ENCODE data around the gene TBC1D22A. TPM values are rescaled to one million over a fixed set of nuclear protein-coding genes. Genes with fewer than 3 reads are reported as not detected.
A peak's percentile ranks its signal among the peaks of the same experiment; 100 is the strongest.

Gene TBC1D22A
- total and polyA plus RNA-seq, 2 donors from 2014 or later: 24.6 to 39.4 TPM

GRCh38 chr22:46936378-46936903 is 174.0 kb downstream of the TBC1D22A start:
- Histone ChIP-seq H3K27ac (ENCODE audit: low read depth in 2 of 2, low read length in 2 of 2) (peak overlapping the region; percentile 56 to 90), H3K4me1 (ENCODE audit: control insufficient read depth in 2 of 3, insufficient read depth in 2 of 3, low read depth in 1 of 3, low read length in 3 of 3) (peaks cover 0 to 14% (median 6%) of the 10 kb centered on the region in 3 donors), H3K4me3 (ENCODE audit: low read length in 3 of 3) (no peak overlapping the region), H3K36me3 (ENCODE audit: control insufficient read depth in 2 of 3, insufficient read depth in 3 of 3, low read length in 3 of 3) (peaks cover 0 to 3% (median 0%) of the 10 kb centered on the region in 3 donors), H3K27me3 (ENCODE audit: control insufficient read depth, insufficient read depth, low read length) (no peaks in the 10 kb centered on the region), H3K9ac (ENCODE audit: low read length in 3 of 3) (no peak overlapping the region), H3K9me3 (ENCODE audit: control insufficient read depth in 2 of 3, insufficient read depth in 1 of 3, low read length in 3 of 3) (no peaks in the 10 kb centered on the region)
- intact Hi-C loops (cut with DNase I): no loop called here
- DNase-seq: peak in 3 of 5 donors; percentile 47 to 62 (median 61)
- no peak for FAIRE-seq
- no peak for TF ChIP-seq CTCF (IDR thresholded peaks at IDR 0.05; ENCODE audit: borderline replicate concordance, extremely low read depth, insufficient read depth)

GRCh38 chr22:46937185-46937584 is 174.7 kb downstream of the TBC1D22A start:
- H3K4me3 ChIP-seq (ENCODE audit: low read length in 3 of 3): no peak overlapping the region
- H3K36me3 ChIP-seq (ENCODE audit: control insufficient read depth in 2 of 3, insufficient read depth in 3 of 3, low read length in 3 of 3): no peaks in the 10 kb centered on the region
- intact Hi-C loops (cut with DNase I): no loop called here
- no peaks in the 10 kb centered on the region for H3K9me3 ChIP-seq (ENCODE audit: control insufficient read depth in 2 of 3, insufficient read depth in 1 of 3, low read length in 3 of 3)
- no peaks in the 10 kb centered on the region for H3K27me3 ChIP-seq (ENCODE audit: control insufficient read depth, insufficient read depth, low read length)
- no peak overlapping the region for H3K27ac ChIP-seq (ENCODE audit: low read depth in 2 of 2, low read length in 2 of 2)
- DNase-seq (no peak), FAIRE-seq (no peak)
- H3K4me1 ChIP-seq (ENCODE audit: control insufficient read depth in 2 of 3, insufficient read depth in 2 of 3, low read depth in 1 of 3, low read length in 3 of 3): peaks cover 0 to 14% (median 6%) of the 10 kb centered on the region in 3 donors
- TF ChIP-seq CTCF (IDR thresholded peaks at IDR 0.05; ENCODE audit: borderline replicate concordance, extremely low read depth, insufficient read depth): no peak
- no peak overlapping the region for H3K9ac ChIP-seq (ENCODE audit: low read length in 3 of 3)

GRCh38 chr22:46937939-46938338 is 175.5 kb downstream of the TBC1D22A start:
- no peak for DNase-seq
- H3K4me3 ChIP-seq (ENCODE audit: low read length in 3 of 3): no peak overlapping the region
- H3K9me3 ChIP-seq (ENCODE audit: control insufficient read depth in 2 of 3, insufficient read depth in 1 of 3, low read length in 3 of 3): no peaks in the 10 kb centered on the region
- H3K4me1 ChIP-seq (ENCODE audit: control insufficient read depth in 2 of 3, insufficient read depth in 2 of 3, low read depth in 1 of 3, low read length in 3 of 3): peaks cover 0 to 14% (median 6%) of the 10 kb centered on the region in 3 donors
- no peak for TF ChIP-seq CTCF (IDR thresholded peaks at IDR 0.05; ENCODE audit: borderline replicate concordance, extremely low read depth, insufficient read depth)
- H3K27me3 ChIP-seq (ENCODE audit: control insufficient read depth, insufficient read depth, low read length): no peaks in the 10 kb centered on the region
- H3K9ac ChIP-seq (ENCODE audit: low read length in 3 of 3): no peak overlapping the region
- no peak overlapping the region for H3K27ac ChIP-seq (ENCODE audit: low read depth in 2 of 2, low read length in 2 of 2)
- no peaks in the 10 kb centered on the region for H3K36me3 ChIP-seq (ENCODE audit: control insufficient read depth in 2 of 3, insufficient read depth in 3 of 3, low read length in 3 of 3)
- intact Hi-C loops (cut with DNase I): no loop called here
- FAIRE-seq: no peak
